ENCODE data around the gene DNTT.

DNA sequence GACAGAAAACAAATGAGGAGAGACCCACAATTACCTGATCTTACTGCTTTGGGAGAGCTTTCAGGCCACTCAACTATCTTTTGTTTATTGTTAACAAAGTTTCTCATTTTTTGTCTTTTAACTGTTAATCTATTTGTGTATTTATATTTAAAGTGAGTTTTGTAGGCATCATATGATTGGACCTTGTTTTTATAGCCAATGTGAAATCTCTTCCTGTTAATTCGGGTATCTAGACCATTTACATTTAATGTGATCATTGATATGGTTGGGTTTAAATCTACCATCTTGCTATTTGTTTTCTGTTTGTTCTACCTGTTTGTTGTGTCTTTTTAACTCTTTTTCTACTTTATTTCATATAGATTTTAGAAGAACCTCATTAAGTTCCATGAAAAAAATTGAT, 42.1 kb downstream of the DNTT start:
- TF ChIP-seq SUZ12 (IDR thresholded peaks at IDR 0.05) (no peak), SP1 (IDR thresholded peaks at IDR 0.05) (no peak), FOXA1 (IDR thresholded peaks at IDR 0.05) (no peak), BHLHE40 (IDR thresholded peaks at IDR 0.05; ENCODE audit: borderline replicate concordance) (no peak), FOXK2 (IDR thresholded peaks at IDR 0.05) (no peak), FOXM1 (IDR thresholded peaks at IDR 0.05; ENCODE audit: borderline replicate concordance) (no peak), LEF1 (IDR thresholded peaks at IDR 0.05; ENCODE audit: borderline replicate concordance) (no peak), TARDBP (IDR thresholded peaks at IDR 0.05) (no peak), CTBP1 (IDR thresholded peaks at IDR 0.05; ENCODE audit: borderline replicate concordance) (no peak), ZNF384 (IDR thresholded peaks at IDR 0.05) (no peak), ELF4 (IDR thresholded peaks at IDR 0.05) (no peak)
- TF ChIP-seq, protein P1, sequence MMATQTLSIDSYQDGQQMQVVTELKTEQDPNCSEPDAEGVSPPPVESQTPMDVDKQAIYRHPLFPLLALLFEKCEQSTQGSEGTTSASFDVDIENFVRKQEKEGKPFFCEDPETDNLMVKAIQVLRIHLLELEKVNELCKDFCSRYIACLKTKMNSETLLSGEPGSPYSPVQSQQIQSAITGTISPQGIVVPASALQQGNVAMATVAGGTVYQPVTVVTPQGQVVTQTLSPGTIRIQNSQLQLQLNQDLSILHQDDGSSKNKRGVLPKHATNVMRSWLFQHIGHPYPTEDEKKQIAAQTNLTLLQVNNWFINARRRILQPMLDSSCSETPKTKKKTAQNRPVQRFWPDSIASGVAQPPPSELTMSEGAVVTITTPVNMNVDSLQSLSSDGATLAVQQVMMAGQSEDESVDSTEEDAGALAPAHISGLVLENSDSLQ (IDR thresholded peaks at IDR 0.05) = no peak

Measured in HEK293T (cell line).